Measurements from ENCODE around the gene CNTFR. TPM values are rescaled to one million over a fixed set of nuclear protein-coding genes. Genes with fewer than 3 reads are reported as not detected.

CNTFR gene
- total and polyA plus RNA-seq, 2 of the 8 experiments (the other 6 are each of a cell fraction or from before 2014, with no cell fraction given), result 1.2 to 4.2 TPM

- H2BK5ac ChIP-seq (ENCODE audit: low read depth, low read length), result no peak overlapping the region; the same call in 1 of the 2 replicates
- no peaks in the 10 kb centered on the region; a peak in 3 of 7 replicates for H3K27me3 ChIP-seq (replicated peaks in 1 of 4; ENCODE audit: control insufficient read depth in 3 of 4, extremely low read depth in 1 of 4, insufficient read depth in 3 of 4, low read length in 3 of 4)
- no peaks in the 10 kb centered on the region for H3K23me2 ChIP-seq (ENCODE audit: low read depth, low read length)
- DNase-seq (ENCODE audit: low read depth in 1 of 2, low spot score in 2 of 2) (no peak), FAIRE-seq (no peak)
- no peak overlapping the region for H2BK20ac ChIP-seq (ENCODE audit: low read length)
- 82% methylated on average over 18 of the region's 21 CpGs; no CpG with 5 or more reads in 1 of the 2 experiments for WGBS, 2 experiments (ENCODE audit: extremely low coverage in 1 of 2, insufficient coverage in 1 of 2, insufficient read length in 1 of 2, insufficient replicate concordance in 2 of 2, low coverage in 1 of 2, low lambda C conversion rate in 2 of 2, missing lambda C conversion rate in 1 of 2)
- no peak overlapping the region for H3K14ac ChIP-seq (ENCODE audit: insufficient read length)
- ChIA-PET CTCF (ENCODE audit: partially characterized antibody) (interaction anchor here (0.7 to 11.9 kb wide), 13 partner anchors 10 to 157 kb away, joined by 3 to 241 read pairs (median 21); partner anchors contain the start of gene CNTFR), POLR2A (ENCODE audit: partially characterized antibody) (interaction anchor here (0.6 to 1.9 kb wide), 4 partner anchors 10 to 217 kb away, joined by 3 to 5 read pairs (median 4); no protein-coding TSS in a partner anchor)
- peak overlapping the region; percentile 86; the same call in 1 of the 2 replicates for H2BK12ac ChIP-seq (ENCODE audit: low read depth, low read length)
- H3K4me3 ChIP-seq (ENCODE audit: extremely low read depth in 1 of 4, insufficient read depth in 2 of 4, low read depth in 3 of 4, low read length in 4 of 4), result no peak overlapping the region
- H3K23ac ChIP-seq (ENCODE audit: insufficient read length), result no peak overlapping the region
- no peaks in the 10 kb centered on the region for H3K79me1 ChIP-seq (ENCODE audit: low read depth, low read length)
- no peak overlapping the region for H2AFZ ChIP-seq (ENCODE audit: low read length)
- H2AK5ac ChIP-seq (ENCODE audit: low read depth, low read length), result no peak overlapping the region
- peak overlapping the region; percentile 14 to 43; a peak in 1 of 4 replicates for H3K4me2 ChIP-seq (ENCODE audit: insufficient read depth in 1 of 2, low read depth in 2 of 2, low read length in 2 of 2)
- H4K8ac ChIP-seq (ENCODE audit: extremely low read depth, insufficient read depth, low read length), result no peak overlapping the region
- H2BK15ac ChIP-seq (ENCODE audit: low read length), result no peak overlapping the region
- no peak overlapping the region for H3K18ac ChIP-seq (ENCODE audit: extremely low read depth, low read length)
- no peak overlapping the region for H3K4ac ChIP-seq (replicated peaks; ENCODE audit: insufficient read length, low read depth, low read length)
- H4K91ac ChIP-seq (replicated peaks; ENCODE audit: insufficient read length, low read length), result no peak overlapping the region
- H4K20me1 ChIP-seq (replicated peaks in 1 of 2; ENCODE audit: control insufficient read depth in 1 of 2, insufficient read depth in 2 of 2, low read length in 2 of 2), result no peaks in the 10 kb centered on the region
- peaks cover 5 to 20% (median 13%) of the 10 kb centered on the region in 4 experiments for H3K4me1 ChIP-seq (replicated peaks in 1 of 4; ENCODE audit: control insufficient read depth in 3 of 4, insufficient read depth in 4 of 4, low read length in 3 of 4)
- TF ChIP-seq POLR2A (IDR thresholded peaks at IDR 0.05; ENCODE audit: control extremely low read depth in 1 of 2, low read depth in 2 of 2, low read length in 2 of 2) (no peak), MAX (IDR thresholded peaks at IDR 0.05) (no peak), POU5F1 (IDR thresholded peaks at IDR 0.05; ENCODE audit: low read depth, low read length) (no peak), CTCF (IDR thresholded peaks at IDR 0.05; ENCODE audit: control extremely low read depth in 1 of 3, insufficient read depth in 1 of 3, low read depth in 1 of 3, low read length in 3 of 3) (no peak), EGR1 (IDR thresholded peaks at IDR 0.05; ENCODE audit: borderline replicate concordance, low read depth, low read length) (no peak)
- H3K56ac ChIP-seq (replicated peaks; ENCODE audit: insufficient read length, low read depth, low read length), result no peak overlapping the region
- no peaks in the 10 kb centered on the region for H3K79me2 ChIP-seq (ENCODE audit: control insufficient read depth in 1 of 2, insufficient read depth in 2 of 2, low read length in 2 of 2)
- H2BK120ac ChIP-seq (replicated peaks; ENCODE audit: low read depth, low read length), result no peak overlapping the region
- H3K9ac ChIP-seq (replicated peaks in 1 of 4; ENCODE audit: extremely low read depth in 1 of 4, low read depth in 3 of 4, low read length in 3 of 4), result no peak overlapping the region; a peak in 1 of 7 replicates
- 0 out of 4 replicates have a peak, but pooled peaks cover 0 to 3% of the 10 kb centered on the region in 2 experiments for H3K9me3 ChIP-seq (ENCODE audit: insufficient read depth in 2 of 2, low read depth in 1 of 2, low read length in 1 of 2)
- no peaks in the 10 kb centered on the region for H3K36me3 ChIP-seq (ENCODE audit: control insufficient read depth in 2 of 4, insufficient read depth in 4 of 4, low read length in 3 of 4)
- no peak overlapping the region for H3K27ac ChIP-seq (ENCODE audit: low read depth, low read length)
- no peak overlapping the region for H4K5ac ChIP-seq (ENCODE audit: insufficient read length, low read depth, low read length)
Measured at GRCh38 chr9:34560599-34561214, 28.8 kb downstream of the CNTFR start.

All from H1 (cell line).